NT2/D1 (cell line): ENCODE results near the gene ILF2.

Source experiments
- DNase-seq: peaks from one replicate; pipeline ENCODE4 v3.0.0-alpha.2; 2011; ENCODE audit warnings: low read depth, low spot score
- H3K27me3 ChIP-seq: 2 replicates; pipeline ENCODE4 v1.6.0; 2011; ENCODE audit warnings: mild to moderate bottlenecking; ENCODE audit not compliant: insufficient read length, insufficient read depth
- H3K36me3 ChIP-seq: 2 replicates; pipeline ENCODE4 v1.6.1; 2011; ENCODE audit warnings: mild to moderate bottlenecking, low read length, mixed read lengths; ENCODE audit not compliant: insufficient read depth, insufficient read length
- H3K4me1 ChIP-seq: 2 replicates; pipeline ENCODE4 v1.5.1; 2011; ENCODE audit not compliant: insufficient read depth, insufficient read length
- H3K4me3 ChIP-seq: 2 replicates; pipeline ENCODE4 v1.5.1; 2011; ENCODE audit warnings: low read depth; ENCODE audit not compliant: insufficient read length
- H3K9ac ChIP-seq: 2 replicates; pipeline ENCODE4 v1.6.0; 2011; ENCODE audit warnings: low read depth; ENCODE audit not compliant: insufficient read length
- H3K9me3 ChIP-seq: 2 replicates; pipeline ENCODE4 v1.5.1; 2011; ENCODE audit warnings: mild to moderate bottlenecking, low read length; ENCODE audit not compliant: insufficient read depth
- SUZ12 ChIP-seq: IDR thresholded peaks from 2 replicates; pipeline ENCODE4 v1.6.1; 2011; ENCODE audit not compliant: insufficient read length, insufficient read depth; ENCODE audit errors: extremely low read depth
- YY1 ChIP-seq: IDR thresholded peaks from 2 replicates; pipeline ENCODE4 v1.6.1; 2011; ENCODE audit not compliant: insufficient read length, insufficient read depth
- ZNF274 ChIP-seq: IDR thresholded peaks from 2 replicates; pipeline ENCODE4 v1.6.1; 2011; ENCODE audit warnings: mild to moderate bottlenecking, low read depth, low read length

The ILF2 gene

GRCh38 chr1:153658400-153659174 is 12.2 kb downstream of the ILF2 start, which contains the start of gene SNAPIN:
TSS of gene SNAPIN (plus strand) at chr1:153658703. CDS start at chr1:153658744, 41 bp downstream.
- Histone ChIP-seq H3K9me3 (no peaks in the 10 kb centered on the region), H3K27me3 (no peaks in the 10 kb centered on the region), H3K36me3 (peaks cover 37% of the 10 kb centered on the region), H3K4me3 (peak within 1 kb of the TSS; percentile 74), H3K9ac (peak within 1 kb of the TSS; percentile 93), H3K4me1 (no peaks in the 10 kb centered on the region)
- TF ChIP-seq SUZ12 (no peak), YY1 (peak; percentile 39)
- peak; percentile 90 for DNase-seq

DNA sequence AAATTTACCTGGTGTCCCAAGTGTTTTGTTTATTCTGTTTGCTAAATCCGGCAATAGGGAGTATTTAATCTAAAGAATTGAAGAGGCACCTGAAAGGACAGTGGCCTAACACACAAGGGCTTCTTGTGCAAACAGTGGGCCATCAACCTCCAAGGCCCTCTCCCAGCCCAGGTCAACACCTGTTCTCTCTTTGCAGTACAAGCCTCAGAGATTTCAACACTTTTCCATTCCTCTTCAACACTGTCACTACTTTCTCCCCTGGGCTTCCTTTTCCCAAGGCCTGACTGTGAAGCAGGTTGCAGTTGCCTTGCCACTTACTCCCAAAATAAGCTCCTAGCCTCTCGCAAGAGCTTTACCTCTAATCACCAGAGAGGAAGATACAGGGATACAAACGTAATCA is 15.5 kb downstream of the ILF2 start:
- H3K9ac ChIP-seq: peak overlapping the region; percentile 9
- H3K36me3 ChIP-seq: peaks cover 5% of the 10 kb centered on the region
- H3K27me3 ChIP-seq: no peaks in the 10 kb centered on the region
- H3K9me3 ChIP-seq: no peaks in the 10 kb centered on the region
- H3K4me3 ChIP-seq: no peak overlapping the region
- TF ChIP-seq ZNF274: no peak
- TF ChIP-seq SUZ12: no peak
- no peak for TF ChIP-seq YY1
- H3K4me1 ChIP-seq: no peaks in the 10 kb centered on the region
- DNase-seq: no peak

GRCh38 chr1:153652805-153653500 is 17.8 kb downstream of the ILF2 start:
- Histone ChIP-seq H3K36me3 (no peaks in the 10 kb centered on the region), H3K4me3 (no peak overlapping the region), H3K4me1 (peaks cover 3% of the 10 kb centered on the region), H3K27me3 (no peaks in the 10 kb centered on the region), H3K9me3 (no peaks in the 10 kb centered on the region), H3K9ac (no peak overlapping the region)
- TF ChIP-seq ZNF274 (no peak), YY1 (no peak), SUZ12 (no peak)
- no peak for DNase-seq

DNA sequence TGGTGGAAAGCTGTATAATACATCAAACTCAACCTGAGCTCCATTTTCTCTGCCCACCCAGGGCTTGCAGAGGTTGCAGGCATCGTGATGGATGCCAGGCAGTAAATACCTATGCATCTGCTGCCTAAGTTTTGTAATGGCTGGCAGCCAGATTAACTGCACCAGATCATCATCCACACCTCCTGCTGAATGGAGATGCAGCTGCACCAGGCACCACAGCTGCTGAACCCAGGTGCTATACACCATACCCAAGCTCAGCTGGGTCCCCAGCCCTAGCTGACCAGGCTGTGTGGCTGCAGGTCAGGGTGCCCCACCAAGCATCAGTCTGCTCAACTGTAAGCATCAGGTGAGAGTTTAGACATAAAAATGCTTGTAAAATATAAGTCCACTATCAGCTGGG is 19.0 kb downstream of the ILF2 start:
- no peaks in the 10 kb centered on the region for H3K9me3 ChIP-seq
- H3K27me3 ChIP-seq: no peaks in the 10 kb centered on the region
- no peak for TF ChIP-seq ZNF274
- no peak for TF ChIP-seq SUZ12
- TF ChIP-seq YY1: no peak
- peaks cover 3% of the 10 kb centered on the region for H3K4me1 ChIP-seq
- no peak overlapping the region for H3K9ac ChIP-seq
- no peak for DNase-seq
- H3K4me3 ChIP-seq: no peak overlapping the region
- H3K36me3 ChIP-seq: peaks cover 7% of the 10 kb centered on the region

- no peak for DNase-seq
- Histone ChIP-seq H3K9me3 (no peaks in the 10 kb centered on the region), H3K9ac (no peak overlapping the region), H3K27me3 (no peaks in the 10 kb centered on the region), H3K4me1 (peaks cover 3% of the 10 kb centered on the region), H3K36me3 (peaks cover 26% of the 10 kb centered on the region), H3K4me3 (no peak overlapping the region)
- TF ChIP-seq YY1 (no peak), ZNF274 (no peak), SUZ12 (no peak)
These were observed 20.9 kb downstream of the ILF2 start for GRCh38 chr1:153649863-153650235.

GRCh38 chr1:153649137-153649862 is 21.5 kb downstream of the ILF2 start:
- TF ChIP-seq ZNF274 (no peak), YY1 (no peak), SUZ12 (no peak)
- H3K4me1 ChIP-seq: peaks cover 3% of the 10 kb centered on the region
- DNase-seq: no peak
- H3K36me3 ChIP-seq: peaks cover 31% of the 10 kb centered on the region
- no peak overlapping the region for H3K9ac ChIP-seq
- H3K4me3 ChIP-seq: no peak overlapping the region
- H3K9me3 ChIP-seq: no peaks in the 10 kb centered on the region
- H3K27me3 ChIP-seq: no peaks in the 10 kb centered on the region

- Histone ChIP-seq H3K4me3 (no peak overlapping the region), H3K9ac (no peak overlapping the region), H3K4me1 (peaks cover 3% of the 10 kb centered on the region), H3K36me3 (peaks cover 43% of the 10 kb centered on the region), H3K27me3 (no peaks in the 10 kb centered on the region), H3K9me3 (no peaks in the 10 kb centered on the region)
- TF ChIP-seq ZNF274 (no peak), SUZ12 (no peak), YY1 (no peak)
- DNase-seq: no peak
These were observed 22.7 kb downstream of the ILF2 start for GRCh38 chr1:153648000-153648643.
